ENCODE results near the gene CORO1C.

- TF ChIP-seq REST (IDR thresholded peaks at IDR 0.05), result no peak
- no peak for TF ChIP-seq POLR2A (IDR thresholded peaks at IDR 0.05; ENCODE audit: low read length)
- TF ChIP-seq, protein P1, sequence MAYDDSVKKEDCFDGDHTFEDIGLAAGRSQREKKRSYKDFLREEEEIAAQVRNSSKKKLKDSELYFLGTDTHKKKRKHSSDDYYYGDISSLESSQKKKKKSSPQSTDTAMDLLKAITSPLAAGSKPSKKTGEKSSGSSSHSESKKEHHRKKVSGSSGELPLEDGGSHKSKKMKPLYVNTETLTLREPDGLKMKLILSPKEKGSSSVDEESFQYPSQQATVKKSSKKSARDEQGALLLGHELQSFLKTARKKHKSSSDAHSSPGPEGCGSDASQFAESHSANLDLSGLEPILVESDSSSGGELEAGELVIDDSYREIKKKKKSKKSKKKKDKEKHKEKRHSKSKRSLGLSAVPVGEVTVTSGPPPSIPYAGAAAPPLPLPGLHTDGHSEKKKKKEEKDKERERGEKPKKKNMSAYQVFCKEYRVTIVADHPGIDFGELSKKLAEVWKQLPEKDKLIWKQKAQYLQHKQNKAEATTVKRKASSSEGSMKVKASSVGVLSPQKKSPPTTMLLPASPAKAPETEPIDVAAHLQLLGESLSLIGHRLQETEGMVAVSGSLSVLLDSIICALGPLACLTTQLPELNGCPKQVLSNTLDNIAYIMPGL (CRISPR knock-in tag; IDR thresholded peaks at IDR 0.05; ENCODE audit: borderline replicate concordance), result no peak
- no peak for TF ChIP-seq CTCF (IDR thresholded peaks at IDR 0.05)
- no peak for TF ChIP-seq HDAC2 (IDR thresholded peaks at IDR 0.05)
- no peak for TF ChIP-seq EHMT2 (IDR thresholded peaks at IDR 0.05; ENCODE audit: low read depth)
- no peak for TF ChIP-seq CHD2 (IDR thresholded peaks at IDR 0.05; ENCODE audit: low read length, partially characterized antibody)
- TF ChIP-seq RNF2 (IDR thresholded peaks at IDR 0.05; ENCODE audit: borderline replicate concordance, low read depth), result no peak
- no peak for TF ChIP-seq TP53 (CRISPR knock-in tag; IDR thresholded peaks at IDR 0.05)
- no peak for TF ChIP-seq RCOR1 (IDR thresholded peaks at IDR 0.05; ENCODE audit: low read depth, low read length)
- TF ChIP-seq, protein P2, sequence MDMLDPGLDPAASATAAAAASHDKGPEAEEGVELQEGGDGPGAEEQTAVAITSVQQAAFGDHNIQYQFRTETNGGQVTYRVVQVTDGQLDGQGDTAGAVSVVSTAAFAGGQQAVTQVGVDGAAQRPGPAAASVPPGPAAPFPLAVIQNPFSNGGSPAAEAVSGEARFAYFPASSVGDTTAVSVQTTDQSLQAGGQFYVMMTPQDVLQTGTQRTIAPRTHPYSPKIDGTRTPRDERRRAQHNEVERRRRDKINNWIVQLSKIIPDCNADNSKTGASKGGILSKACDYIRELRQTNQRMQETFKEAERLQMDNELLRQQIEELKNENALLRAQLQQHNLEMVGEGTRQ (IDR thresholded peaks at IDR 0.05), result no peak
- no peak for TF ChIP-seq MYC (IDR thresholded peaks at IDR 0.05; ENCODE audit: borderline replicate concordance, low read length)
- no peak for TF ChIP-seq RAD21 (conservative IDR thresholded peaks at IDR 0.05 in 1 of 2, IDR thresholded peaks at IDR 0.05 in 1 of 2)
Measured at GRCh38 chr12:108640802-108641445, 90.4 kb downstream of the CORO1C start.
